Esophagus muscularis mucosa (tissue), 4 donors: ENCODE data around the gene LRRC56.
"Not testable (repeated sequence)": the region's sequence is repeated elsewhere in the genome, so short reads cannot be mapped to it uniquely, and the experiment has no call there.

ENCODE experiments used
- EP300 ChIP-seq: sonication (generic); formaldehyde crosslinking; IDR thresholded peaks from one replicate; pipeline ENCODE4 v1.6.1; 2017; ENCODE audit warnings: antibody characterized with exemption
- POLR2A ChIP-seq: fragments of 450-650 bp; IDR thresholded peaks from one replicate; pipeline ENCODE4 v1.6.1; 2017; ENCODE audit warnings: antibody characterized with exemption, moderate library complexity, mild to moderate bottlenecking, low read depth
- POLR2AphosphoS5 ChIP-seq, 2 donors: sonication (generic); formaldehyde crosslinking; IDR thresholded peaks; one replicate each; pipeline ENCODE4 v1.6.1; 2017; ENCODE audit warnings: antibody characterized with exemption in 2 of 2
- TF ChIP-seq, protein P1 (sequence below), 3 experiments: fragments of 200-600 bp in 2 of 3; fragments of 450-650 bp in 1 of 3; sonication (generic) in 2 of 3; IDR thresholded peaks; one replicate each; pipeline ENCODE4 v1.5.1; 2017 to 2019; ENCODE audit warnings: antibody characterized with exemption in 3 of 3, mild to moderate bottlenecking in 2 of 3, moderate library complexity in 1 of 3

DNA sequence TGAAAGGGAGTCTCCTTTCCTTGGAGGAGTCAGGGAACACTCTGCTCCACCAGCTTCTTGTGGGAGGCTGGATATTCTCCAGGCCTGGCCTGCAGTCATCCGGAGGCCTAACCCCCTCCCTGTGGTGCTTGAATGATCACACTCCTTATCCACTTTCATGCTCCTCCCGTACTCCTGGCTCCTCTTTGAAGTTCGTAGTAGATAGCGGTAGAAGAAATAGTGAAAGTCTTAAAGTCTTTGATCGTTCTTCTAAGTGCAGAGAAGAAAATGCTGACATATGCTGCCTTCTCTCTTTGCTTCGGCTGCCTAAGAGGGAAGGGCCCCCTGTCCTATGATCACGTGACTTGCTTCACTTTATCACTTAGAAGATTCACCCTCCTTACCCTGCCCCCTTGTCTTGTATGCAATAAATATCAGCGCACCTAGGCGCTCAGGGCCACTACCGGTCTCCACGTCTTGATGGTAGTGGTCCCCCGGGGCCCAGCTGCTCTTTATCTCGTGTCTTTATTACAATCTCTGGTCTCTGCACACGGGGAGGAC is 36.8 kb downstream of the LRRC56 start:
- TF ChIP-seq, protein P1, sequence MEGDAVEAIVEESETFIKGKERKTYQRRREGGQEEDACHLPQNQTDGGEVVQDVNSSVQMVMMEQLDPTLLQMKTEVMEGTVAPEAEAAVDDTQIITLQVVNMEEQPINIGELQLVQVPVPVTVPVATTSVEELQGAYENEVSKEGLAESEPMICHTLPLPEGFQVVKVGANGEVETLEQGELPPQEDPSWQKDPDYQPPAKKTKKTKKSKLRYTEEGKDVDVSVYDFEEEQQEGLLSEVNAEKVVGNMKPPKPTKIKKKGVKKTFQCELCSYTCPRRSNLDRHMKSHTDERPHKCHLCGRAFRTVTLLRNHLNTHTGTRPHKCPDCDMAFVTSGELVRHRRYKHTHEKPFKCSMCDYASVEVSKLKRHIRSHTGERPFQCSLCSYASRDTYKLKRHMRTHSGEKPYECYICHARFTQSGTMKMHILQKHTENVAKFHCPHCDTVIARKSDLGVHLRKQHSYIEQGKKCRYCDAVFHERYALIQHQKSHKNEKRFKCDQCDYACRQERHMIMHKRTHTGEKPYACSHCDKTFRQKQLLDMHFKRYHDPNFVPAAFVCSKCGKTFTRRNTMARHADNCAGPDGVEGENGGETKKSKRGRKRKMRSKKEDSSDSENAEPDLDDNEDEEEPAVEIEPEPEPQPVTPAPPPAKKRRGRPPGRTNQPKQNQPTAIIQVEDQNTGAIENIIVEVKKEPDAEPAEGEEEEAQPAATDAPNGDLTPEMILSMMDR (IDR thresholded peaks at IDR 0.05) = not testable (repeated sequence)
- TF ChIP-seq POLR2AphosphoS5 (IDR thresholded peaks at IDR 0.05) = peak in 1 of 2 donors; percentile 15
- TF ChIP-seq POLR2A, EP300: not testable (repeated sequence)
